Progenitor cell of endocrine pancreas (in vitro differentiated cells): ENCODE results near the gene FOS. TPM values are rescaled to one million over a fixed set of nuclear protein-coding genes. Genes with fewer than 3 reads are reported as not detected.
"Not testable (repeated sequence)": the region's sequence is repeated elsewhere in the genome, so short reads cannot be mapped to it uniquely, and the experiment has no call there.

Experiments
- DNase-seq: peaks from one replicate; pipeline ENCODE4 v3.0.0; 2021; ENCODE audit warnings: low spot score; ENCODE audit not compliant: unreplicated experiment
- H3K27ac Mint-ChIP-seq: 2 replicates; pipeline ENCODE4 v1.8.0; 2021; ENCODE audit warnings: mild to moderate bottlenecking, moderate library complexity, mixed read lengths
- H3K27me3 Mint-ChIP-seq: 2 replicates; pipeline ENCODE4 v1.8.0; 2021; ENCODE audit warnings: mixed read lengths
- H3K36me3 Mint-ChIP-seq: 2 replicates; pipeline ENCODE4 v1.8.0; 2022; ENCODE audit warnings: mixed read lengths; ENCODE audit not compliant: insufficient read depth
- H3K4me1 Mint-ChIP-seq: 2 replicates; pipeline ENCODE4 v1.8.0; 2021; ENCODE audit warnings: low read depth, mixed read lengths
- H3K4me3 Mint-ChIP-seq: 2 replicates; pipeline ENCODE4 v1.8.0; 2021; ENCODE audit warnings: low read depth, mild to moderate bottlenecking, moderate library complexity, mixed read lengths
- H3K9me3 Mint-ChIP-seq: 2 replicates; pipeline ENCODE4 v1.8.0; 2021; ENCODE audit warnings: low read depth, mixed read lengths
- CTCF ChIP-seq: fragments of 200-600 bp; sonication (generic); IDR thresholded peaks from one replicate; pipeline ENCODE4 v1.5.0; 2021; ENCODE audit warnings: antibody characterized with exemption, mild to moderate bottlenecking; ENCODE audit not compliant: unreplicated experiment
- total RNA-seq: library from RNA; stranded (reverse); gene quantifications from 2 replicates; pipeline ENCODE4 v1.2.1, GENCODE V29; 2021

The FOS gene
- total RNA-seq, 1 donor from 2014 or later: 88.8 TPM

- Mint-ChIP-seq H3K27me3 (no peaks in the 10 kb centered on the region), H3K36me3 (no peaks in the 10 kb centered on the region), H3K9me3 (no peaks in the 10 kb centered on the region), H3K27ac (no peak overlapping the region), H3K4me1 (no peaks in the 10 kb centered on the region), H3K4me3 (no peak overlapping the region)
- no peak for DNase-seq
- TF ChIP-seq CTCF: peak; percentile 92
These were observed 24.8 kb downstream of the FOS start for GRCh38 chr14:75303381-75303789.

GRCh38 chr14:75306410-75306809 lies 27.8 kb downstream of the FOS start:
- not testable (repeated sequence) for H3K36me3 Mint-ChIP-seq, DNase-seq, H3K4me3 Mint-ChIP-seq, H3K27me3 Mint-ChIP-seq, H3K4me1 Mint-ChIP-seq, H3K9me3 Mint-ChIP-seq, H3K27ac Mint-ChIP-seq

GRCh38 chr14:75306927-75307699 lies 28.5 kb downstream of the FOS start:
- TF ChIP-seq CTCF: peak; percentile 35
- Mint-ChIP-seq H3K27me3 (no peaks in the 10 kb centered on the region), H3K36me3 (no peaks in the 10 kb centered on the region), H3K4me3 (no peak overlapping the region), H3K9me3 (no peaks in the 10 kb centered on the region), H3K4me1 (peaks cover 6% of the 10 kb centered on the region), H3K27ac (no peak overlapping the region)
- no peak for DNase-seq

GRCh38 chr14:75307700-75308379 lies 29.2 kb downstream of the FOS start:
- no peak overlapping the region for H3K4me3 Mint-ChIP-seq
- no peaks in the 10 kb centered on the region for H3K27me3 Mint-ChIP-seq
- peak; percentile 94 for TF ChIP-seq CTCF
- peak; percentile 82 for DNase-seq
- H3K9me3 Mint-ChIP-seq: no peaks in the 10 kb centered on the region
- peaks cover 6% of the 10 kb centered on the region for H3K4me1 Mint-ChIP-seq
- no peak overlapping the region for H3K27ac Mint-ChIP-seq
- H3K36me3 Mint-ChIP-seq: no peaks in the 10 kb centered on the region

GRCh38 chr14:75308991-75309390 lies 30.4 kb downstream of the FOS start:
- H3K27ac Mint-ChIP-seq, H3K4me1 Mint-ChIP-seq, H3K27me3 Mint-ChIP-seq, H3K4me3 Mint-ChIP-seq, DNase-seq, H3K9me3 Mint-ChIP-seq, H3K36me3 Mint-ChIP-seq: not testable (repeated sequence)

- H3K27me3 Mint-ChIP-seq, H3K4me1 Mint-ChIP-seq, H3K9me3 Mint-ChIP-seq, H3K27ac Mint-ChIP-seq, DNase-seq, H3K4me3 Mint-ChIP-seq, H3K36me3 Mint-ChIP-seq: not testable (repeated sequence)
These were observed 30.9 kb downstream of the FOS start for GRCh38 chr14:75309561-75309960.
